Measurements from ENCODE around the gene STARD9. TPM values are rescaled to one million over a fixed set of nuclear protein-coding genes. Genes with fewer than 3 reads are reported as not detected.
"Not testable (repeated sequence)": the region's sequence is repeated elsewhere in the genome, so short reads cannot be mapped to it uniquely, and the experiment has no call there.

STARD9 gene
- 4.8 and 6.5 TPM in 2 replicates for total RNA-seq

GRCh38 chr15:42575188-42576039, at the start of gene STARD9:
Gene STARD9 (plus strand): TSS chr15:42575606. CDS start chr15:42575716, 110 bp downstream.
- peak; percentile 95 for DNase-seq (ENCODE audit: low read depth, low spot score)

- no peak for DNase-seq (ENCODE audit: low read depth, low spot score)
These were observed 46.4 kb upstream of the STARD9 start for GRCh38 chr15:42528970-42529369.

- no peak for DNase-seq (ENCODE audit: low read depth, low spot score)
These were observed 42.2 kb upstream of the STARD9 start for GRCh38 chr15:42533246-42533645.

- DNase-seq (ENCODE audit: low read depth, low spot score), result no peak
These were observed 30.4 kb upstream of the STARD9 start for GRCh38 chr15:42544853-42545629.

GRCh38 chr15:42547918-42548248, 27.5 kb upstream of the STARD9 start:
- DNase-seq (ENCODE audit: low read depth, low spot score), result peak; percentile 8

GRCh38 chr15:42548249-42549031, 27.0 kb upstream of the STARD9 start, which contains the start of the genes HAUS2 and LRRC57:
Gene HAUS2 (plus strand): TSS chr15:42548838. CDS start chr15:42548873, 35 bp downstream.
Gene LRRC57 (minus strand): TSS chr15:42548793. CDS start chr15:42548434, 359 bp downstream.
- DNase-seq (ENCODE audit: low read depth, low spot score), result peak; percentile 50

GRCh38 chr15:42549032-42549491, 26.3 kb upstream of the STARD9 start:
- DNase-seq (ENCODE audit: low read depth, low spot score), result peak; percentile 5

GRCh38 chr15:42549741-42550392, 25.5 kb upstream of the STARD9 start:
- no peak for DNase-seq (ENCODE audit: low read depth, low spot score)

- no peak for DNase-seq (ENCODE audit: low read depth, low spot score)
These were observed 21.9 kb upstream of the STARD9 start for GRCh38 chr15:42553554-42553953.

- not testable (repeated sequence) for DNase-seq (ENCODE audit: low read depth, low spot score)
These were observed 18.7 kb upstream of the STARD9 start for GRCh38 chr15:42556550-42557207.

- DNase-seq (ENCODE audit: low read depth, low spot score), result no peak
These were observed 16.7 kb upstream of the STARD9 start for GRCh38 chr15:42558739-42559138.

GRCh38 chr15:42576040-42576594, 711 bp downstream of the STARD9 start:
- no peak for DNase-seq (ENCODE audit: low read depth, low spot score)

- no peak for DNase-seq (ENCODE audit: low read depth, low spot score)
These were observed 1.4 kb downstream of the STARD9 start for GRCh38 chr15:42576776-42577175.

GRCh38 chr15:42577514-42578031, 2.2 kb downstream of the STARD9 start:
- DNase-seq (ENCODE audit: low read depth, low spot score), result no peak

GRCh38 chr15:42578984-42579537, 3.7 kb downstream of the STARD9 start:
- no peak for DNase-seq (ENCODE audit: low read depth, low spot score)

- peak; percentile 45 for DNase-seq (ENCODE audit: low read depth, low spot score)
These were observed 5.9 kb downstream of the STARD9 start for GRCh38 chr15:42581272-42581730.

- DNase-seq (ENCODE audit: low read depth, low spot score), result no peak
These were observed 7.4 kb downstream of the STARD9 start for GRCh38 chr15:42582569-42583375.

- no peak for DNase-seq (ENCODE audit: low read depth, low spot score)
These were observed 8.8 kb downstream of the STARD9 start for GRCh38 chr15:42584031-42584765.

Measured in pulmonary artery endothelial cell (primary cell).